Pancreas (tissue), 10 donors: ENCODE measurements around the gene MYCN. TPM values are rescaled to one million over a fixed set of nuclear protein-coding genes. Genes with fewer than 3 reads are reported as not detected.
"Not testable (repeated sequence)": the region's sequence is repeated elsewhere in the genome, so short reads cannot be mapped to it uniquely, and the experiment has no call there.

ENCODE experiments used
- ATAC-seq, 4 donors: fragments of 200-7000 bp; cut with Tn5 transposase; one replicate each; pipeline versions ENCODE4 v1.8.0 to v1.9.1; 2020; ENCODE audit warnings: mild to moderate bottlenecking in 4 of 4, moderate library complexity in 4 of 4
- DNase-seq, 6 donors: peaks; one replicate each; pipeline ENCODE4 v3.0.0-alpha.2; 2020
- FAIRE-seq: peaks from 2 replicates; lab custom pipeline; 2012; peaks lifted over from hg19 to GRCh38; lab: Jason Lieb, UNC
- H3K27ac ChIP-seq, 4 donors: fragments of 200-600 bp; sonication (generic); 1 replicate in 3 of 4; 2 replicates in 1 of 4; pipeline versions ENCODE4 v1.5.0 to v1.8.0; 2020
- H3K27me3 ChIP-seq, 4 donors: fragments of 200-600 bp; one replicate each; pipeline ENCODE4 v1.8.0; 2021
- H3K36me3 ChIP-seq, 3 donors: fragments of 200-600 bp; sonication (generic) in 1 of 3; one replicate each; pipeline versions ENCODE4 v1.5.0 to v1.8.0; 2020 to 2021
- H3K4me1 ChIP-seq, 3 donors: fragments of 200-600 bp; one replicate each; pipeline ENCODE4 v1.8.0; 2021
- H3K4me3 ChIP-seq, 4 donors: fragments of 200-600 bp; sonication (generic) in 2 of 4; one replicate each; pipeline versions ENCODE4 v1.5.0 to v1.8.0; 2020 to 2021
- H3K9me3 ChIP-seq, 4 donors: fragments of 200-600 bp; one replicate each; pipeline ENCODE4 v1.8.0; 2021
- WGBS, 2 donors: extraction: QIAGEN DNeasy Blood & Tissue Kit; methylation state at CpG; one replicate each; pipeline ENCODE4 v1.1.7; 2013; 5-methylcytosine and 5-hydroxymethylcytosine counted together
- intact Hi-C, 3 donors: fragments of 100-400 bp; cut with DNase I; formaldehyde crosslinking; loops; one replicate each; pipeline versions ENCODE4 v1.11.1 to v1.14.2; 2022
- polyA plus RNA-seq, 2 donors: library from polyadenylated mRNA; stranded (reverse); fragments of 200-250 nt; gene quantifications; one replicate each; pipeline ENCODE4 v1.2.3, GENCODE V29; 2013
- total RNA-seq, 6 donors: library from RNA; stranded (reverse); fragmentation: NEBNext Ultra II Directional in 4 of 6; extraction: Animal tissue kit (Norgen Biotek cat#: 25700) in 4 of 6; gene quantifications; one replicate each; pipeline versions ENCODE4 v1.2.1 to v1.2.4, GENCODE V29; 2021 to 2023
- TF ChIP-seq, protein P1 (sequence below), 4 donors: fragments of 200-600 bp; sonication (generic) in 3 of 4; IDR thresholded peaks; one replicate each; pipeline versions ENCODE4 v1.5.0 to v1.8.0; 2021; ENCODE audit warnings: antibody characterized with exemption in 4 of 4
- donor health status: healthy with polysubstance abuse.
- donor health status: DM: no; HTN: no; CAD: no; lungs with moderate emphysema.
- donor health status: DM: no; HTN: no; CAD: no.
- donor health status: control.
- donor health status: control.
- donor health status: Bipolar disorder and iron deficiency.
- donor health status: DM: yes; HTN: yes; CAD: no.
- donor health status: DM: no; HTN: no; CAD: no.
- donor health status: DM: no; HTN: no; CAD: no.
- donor health status: DM: yes; HTN: yes; CAD: no.

MYCN gene
- total and polyA plus RNA-seq, 8 donors = 0.09 to 0.75 (median 0.17) TPM

DNA sequence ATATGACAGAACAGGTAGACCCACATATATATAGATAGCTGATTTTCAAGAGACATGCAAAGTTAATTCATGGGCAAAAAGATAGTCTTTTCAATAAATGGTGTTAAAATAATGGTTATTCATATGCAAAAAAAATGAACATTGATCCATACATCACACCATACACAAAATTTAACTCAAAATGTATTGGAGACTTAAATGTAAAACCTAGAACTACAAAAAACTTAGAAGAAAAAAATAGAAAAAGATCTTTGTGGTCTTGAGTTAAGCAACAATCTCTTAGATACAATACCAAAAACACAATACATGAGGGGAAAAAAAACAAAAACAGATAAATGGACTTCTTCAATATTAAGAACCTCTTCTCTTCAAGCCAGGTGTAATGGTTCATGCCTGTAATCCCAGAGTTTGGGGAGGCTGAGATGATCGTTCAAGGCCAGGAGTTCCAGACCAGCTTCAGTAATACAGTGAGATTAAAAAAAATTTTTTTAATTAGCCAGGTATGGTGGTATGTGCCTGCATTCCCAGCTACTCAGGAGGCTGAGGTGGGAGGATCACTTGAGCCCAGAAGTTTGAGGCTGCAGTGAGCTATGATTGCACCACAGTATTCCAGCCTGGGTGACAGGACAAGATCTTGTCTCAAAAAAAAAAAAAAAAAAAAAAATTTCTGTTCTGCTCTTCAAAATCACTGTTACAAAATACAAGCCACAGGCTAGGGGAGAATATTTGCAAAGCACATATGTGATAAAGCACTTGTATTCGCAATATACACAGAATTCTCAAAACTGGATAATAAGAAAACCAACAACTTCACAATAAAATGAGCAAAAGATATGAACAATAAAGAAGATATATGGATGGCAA, 32.7 kb upstream of the MYCN start:
- H3K36me3 ChIP-seq = no peaks in the 10 kb centered on the region
- 77% methylated on average over 2 of the region's 2 CpGs for WGBS, 2 donors
- intact Hi-C loops = no loop called here
- no peak for DNase-seq
- no peaks in the 10 kb centered on the region for H3K4me1 ChIP-seq
- no peak overlapping the region for H3K4me3 ChIP-seq
- no peaks in the 10 kb centered on the region for H3K9me3 ChIP-seq
- no peak for FAIRE-seq
- H3K27me3 ChIP-seq = peaks cover 0 to 4% (median 0%) of the 10 kb centered on the region in 4 donors
- no peak overlapping the region for H3K27ac ChIP-seq
- ATAC-seq = no peak
- TF ChIP-seq, protein P1, sequence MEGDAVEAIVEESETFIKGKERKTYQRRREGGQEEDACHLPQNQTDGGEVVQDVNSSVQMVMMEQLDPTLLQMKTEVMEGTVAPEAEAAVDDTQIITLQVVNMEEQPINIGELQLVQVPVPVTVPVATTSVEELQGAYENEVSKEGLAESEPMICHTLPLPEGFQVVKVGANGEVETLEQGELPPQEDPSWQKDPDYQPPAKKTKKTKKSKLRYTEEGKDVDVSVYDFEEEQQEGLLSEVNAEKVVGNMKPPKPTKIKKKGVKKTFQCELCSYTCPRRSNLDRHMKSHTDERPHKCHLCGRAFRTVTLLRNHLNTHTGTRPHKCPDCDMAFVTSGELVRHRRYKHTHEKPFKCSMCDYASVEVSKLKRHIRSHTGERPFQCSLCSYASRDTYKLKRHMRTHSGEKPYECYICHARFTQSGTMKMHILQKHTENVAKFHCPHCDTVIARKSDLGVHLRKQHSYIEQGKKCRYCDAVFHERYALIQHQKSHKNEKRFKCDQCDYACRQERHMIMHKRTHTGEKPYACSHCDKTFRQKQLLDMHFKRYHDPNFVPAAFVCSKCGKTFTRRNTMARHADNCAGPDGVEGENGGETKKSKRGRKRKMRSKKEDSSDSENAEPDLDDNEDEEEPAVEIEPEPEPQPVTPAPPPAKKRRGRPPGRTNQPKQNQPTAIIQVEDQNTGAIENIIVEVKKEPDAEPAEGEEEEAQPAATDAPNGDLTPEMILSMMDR (IDR thresholded peaks at IDR 0.05) = no peak

DNA sequence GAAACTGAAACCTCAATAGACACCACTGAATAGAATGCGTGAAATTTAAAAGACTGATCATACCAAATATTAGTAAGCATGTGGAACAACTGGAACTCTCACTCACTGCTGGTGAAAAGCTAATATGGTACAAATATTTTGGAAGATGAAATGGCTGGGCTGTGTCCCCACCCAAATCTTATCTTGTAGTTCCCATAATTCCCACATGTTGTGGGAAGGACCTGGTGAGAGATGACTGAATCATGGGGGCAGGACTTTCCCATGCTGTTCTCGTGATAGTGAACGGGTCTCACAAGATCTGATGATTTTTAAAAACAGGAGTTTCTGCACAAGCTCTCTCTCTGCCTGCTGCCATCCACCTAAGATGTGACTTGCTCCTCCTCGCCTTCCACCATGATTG, 32.0 kb upstream of the MYCN start:
- no peaks in the 10 kb centered on the region for H3K4me1 ChIP-seq
- no peak for DNase-seq
- no peak overlapping the region for H3K27ac ChIP-seq
- intact Hi-C loops = no loop called here
- ATAC-seq = no peak
- no peak for FAIRE-seq
- H3K27me3 ChIP-seq = peaks cover 0 to 4% (median 0%) of the 10 kb centered on the region in 4 donors
- no peak overlapping the region for H3K4me3 ChIP-seq
- no peaks in the 10 kb centered on the region for H3K36me3 ChIP-seq
- 86 to 92% methylated on average over 4 of the region's 4 CpGs for WGBS, 2 donors
- TF ChIP-seq, protein P1 (IDR thresholded peaks at IDR 0.05) = no peak
- no peaks in the 10 kb centered on the region for H3K9me3 ChIP-seq

DNA sequence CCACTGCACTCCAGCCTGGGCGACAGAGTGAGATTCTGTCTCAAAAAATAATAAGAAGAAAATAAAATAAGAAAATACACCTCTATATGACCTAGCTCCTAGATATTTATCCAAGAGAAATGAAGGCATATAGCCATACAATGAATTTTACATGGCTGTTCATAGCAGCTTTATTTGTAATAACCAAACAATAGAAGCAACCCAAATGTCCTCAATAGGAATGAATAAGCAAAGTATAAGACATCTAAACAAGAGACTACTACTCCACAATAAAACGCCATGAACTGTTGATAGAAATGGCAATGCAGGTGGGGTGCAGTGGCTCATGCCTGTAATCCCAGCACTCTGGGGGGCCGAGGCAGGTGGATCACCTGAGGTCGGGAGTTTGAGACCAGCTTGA, 31.2 kb upstream of the MYCN start:
- Histone ChIP-seq H3K4me1 (no peaks in the 10 kb centered on the region), H3K27ac (no peak overlapping the region), H3K36me3 (no peaks in the 10 kb centered on the region), H3K9me3 (no peaks in the 10 kb centered on the region), H3K27me3 (peaks cover 0 to 4% (median 0%) of the 10 kb centered on the region in 4 donors), H3K4me3 (no peak overlapping the region)
- intact Hi-C loops = no loop called here
- ATAC-seq (no peak), FAIRE-seq (no peak), DNase-seq (no peak)
- WGBS, 2 donors = 61 to 83% methylated on average over 4 of the region's 4 CpGs
- TF ChIP-seq, protein P1 (IDR thresholded peaks at IDR 0.05) = no peak

DNA sequence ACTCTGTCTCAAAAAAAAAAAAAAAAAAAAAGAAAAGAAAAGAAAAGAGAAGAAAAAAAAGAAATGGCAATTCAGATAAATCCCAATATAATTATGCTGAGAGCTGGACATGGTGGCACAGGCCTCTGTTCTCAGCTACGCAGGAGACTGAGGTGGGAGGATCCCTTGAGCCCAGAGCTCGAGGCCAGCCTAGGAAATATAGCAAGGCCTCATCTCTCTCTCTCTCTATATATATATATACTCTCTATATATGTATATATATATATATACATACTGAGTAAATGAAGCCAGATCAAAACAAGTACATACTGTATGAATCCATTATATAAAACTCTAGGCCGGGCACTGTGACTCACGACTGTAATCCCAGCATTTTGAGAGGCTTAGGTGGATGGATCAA, 30.6 kb upstream of the MYCN start:
- FAIRE-seq = no peak
- H3K9me3 ChIP-seq = no peaks in the 10 kb centered on the region
- intact Hi-C loops = no loop called here

DNA sequence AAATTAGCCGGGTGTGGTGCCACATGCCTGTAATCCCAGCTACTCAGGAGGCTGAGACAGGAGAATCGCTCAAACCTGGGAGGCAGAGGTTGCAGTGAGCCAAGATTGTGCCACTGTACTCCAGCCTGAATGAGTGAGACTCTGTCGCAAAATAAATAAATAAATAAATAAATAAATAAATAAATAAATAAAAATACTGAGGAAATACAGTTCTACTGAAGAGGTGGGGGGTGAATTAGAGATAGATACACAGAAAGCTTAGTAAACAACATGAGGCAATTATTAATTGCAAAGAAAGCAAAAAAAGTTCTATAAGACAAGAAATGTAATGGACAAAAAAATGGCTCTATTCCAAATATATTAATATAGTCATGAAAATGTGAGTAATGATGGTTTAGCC, 29.1 kb upstream of the MYCN start:
- intact Hi-C loops, H3K4me1 ChIP-seq, H3K4me3 ChIP-seq, H3K27me3 ChIP-seq, H3K36me3 ChIP-seq, H3K27ac ChIP-seq, FAIRE-seq, DNase-seq, H3K9me3 ChIP-seq, ATAC-seq: not testable (repeated sequence)
- 86 to 96% methylated on average over 3 of the region's 3 CpGs for WGBS, 2 donors

More for the DNA sequence above, 30.6 kb upstream of the MYCN start:
- Histone ChIP-seq H3K27ac (no peak overlapping the region), H3K4me3 (no peak overlapping the region), H3K36me3 (no peaks in the 10 kb centered on the region), H3K27me3 (peaks cover 0 to 4% (median 0%) of the 10 kb centered on the region in 4 donors), H3K4me1 (no peaks in the 10 kb centered on the region)
- 71 to 81% methylated on average over 4 of the region's 4 CpGs for WGBS, 2 donors
- ATAC-seq = no peak
- TF ChIP-seq, protein P1 (IDR thresholded peaks at IDR 0.05) = no peak
- DNase-seq = no peak
